GM18502 (cell line): ENCODE results near the gene SNRNP48.

Experiments used
- ATAC-seq: cut with Tn5 transposase; IDR thresholded peaks from one replicate; pipeline ENCODE4 v1.9.1; 2021; ENCODE audit warnings: mild to moderate bottlenecking; ENCODE audit not compliant: unreplicated experiment, poor library complexity

The SNRNP48 gene

GRCh38 chr6:7639427-7639826 lies 49.4 kb downstream of the SNRNP48 start:
- ATAC-seq = no peak

GRCh38 chr6:7640016-7640415 lies 50.0 kb downstream of the SNRNP48 start:
- ATAC-seq = no peak

- no peak for ATAC-seq
Measured at GRCh38 chr6:7640607-7641577, 50.9 kb downstream of the SNRNP48 start.

- no peak for ATAC-seq
Measured at GRCh38 chr6:7642791-7643190, 52.8 kb downstream of the SNRNP48 start.

GRCh38 chr6:7644417-7644816 lies 54.4 kb downstream of the SNRNP48 start:
- no peak for ATAC-seq

- ATAC-seq = no peak
Measured at GRCh38 chr6:7646394-7646793, 56.4 kb downstream of the SNRNP48 start.

- no peak for ATAC-seq
Measured at GRCh38 chr6:7647504-7647903, 57.5 kb downstream of the SNRNP48 start.

- ATAC-seq = no peak
Measured at GRCh38 chr6:7649037-7649810, 59.2 kb downstream of the SNRNP48 start.

- ATAC-seq = no peak
Measured at GRCh38 chr6:7650878-7651277, 60.9 kb downstream of the SNRNP48 start.

- ATAC-seq = no peak
Measured at GRCh38 chr6:7652957-7653356, 63.0 kb downstream of the SNRNP48 start.

- no peak for ATAC-seq
Measured at GRCh38 chr6:7656355-7656754, 66.4 kb downstream of the SNRNP48 start.

- ATAC-seq = no peak
Measured at GRCh38 chr6:7658543-7658942, 68.5 kb downstream of the SNRNP48 start.

- no peak for ATAC-seq
Measured at GRCh38 chr6:7661364-7661763, 71.4 kb downstream of the SNRNP48 start.
